ENCODE data around the gene HK2. TPM values are rescaled to one million over a fixed set of nuclear protein-coding genes. Genes with fewer than 3 reads are reported as not detected.
"Not testable (repeated sequence)": the region's sequence is repeated elsewhere in the genome, so short reads cannot be mapped to it uniquely, and the experiment has no call there.

The HK2 gene
- total RNA-seq, 5 donors from 2014 or later (not counting 1 experiment from before 2014, with no cell fraction given): 8.6 to 14.4 (median 10.6) TPM

DNA sequence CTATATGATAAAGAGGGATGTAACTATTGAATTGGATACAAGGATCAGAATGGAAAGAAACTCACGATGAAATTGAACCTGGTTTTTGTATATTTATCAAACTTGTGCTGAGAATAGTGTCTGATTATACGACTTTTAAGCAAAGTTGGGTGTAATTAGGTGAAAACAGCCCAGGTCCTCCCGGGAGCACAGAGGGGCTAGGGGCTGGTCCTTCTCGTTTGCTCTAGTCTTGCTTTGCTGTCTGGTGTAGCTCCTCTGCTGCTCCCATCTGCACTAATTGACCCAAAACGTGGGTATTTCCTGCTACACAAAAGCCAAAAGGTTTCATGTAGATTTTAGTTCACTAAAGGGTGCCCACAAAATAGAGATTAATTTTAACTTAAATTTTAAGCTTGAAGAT is 58.7 kb downstream of the HK2 start:
- ATAC-seq (replicated peaks in 1 of 4) (no peak), DNase-seq (no peak)
- no peak overlapping the region for H3K4me3 ChIP-seq (ENCODE audit: control insufficient read depth in 1 of 2, extremely low read depth in 1 of 2, low read length in 1 of 2)
- peaks cover 67% of the 10 kb centered on the region for H3K36me3 Mint-ChIP-seq
- ChIA-PET CTCF (no interaction called here), POLR2A (no interaction called here)
- H3K9me3 ChIP-seq: no peaks in the 10 kb centered on the region
- 100% methylated on average over 1 of the region's 5 CpGs for WGBS (ENCODE audit: insufficient coverage)
- no peak overlapping the region for H3K27ac ChIP-seq (ENCODE audit: low read length)
- no peak overlapping the region for H3K4me3 Mint-ChIP-seq
- H3K27me3 Mint-ChIP-seq: no peaks in the 10 kb centered on the region
- H3K9me3 Mint-ChIP-seq: peaks cover 0 to 3% (median under 1%) of the 10 kb centered on the region in 3 donors
- H3K4me1 Mint-ChIP-seq: no peaks in the 10 kb centered on the region
- H3K27me3 ChIP-seq (replicated peaks in 1 of 2; ENCODE audit: control insufficient read depth in 2 of 2, extremely low read depth in 1 of 2, insufficient read depth in 2 of 2, low read length in 1 of 2): no peaks in the 10 kb centered on the region
- peaks cover 10 to 20% of the 10 kb centered on the region in 2 donors for H3K36me3 ChIP-seq (ENCODE audit: control insufficient read depth in 2 of 2, extremely low read depth in 1 of 2, insufficient read depth in 1 of 2, low read length in 1 of 2)
- no peak overlapping the region for H3K27ac Mint-ChIP-seq
- H3K4me1 ChIP-seq (ENCODE audit: control insufficient read depth in 1 of 2, extremely low read depth in 1 of 2, insufficient read depth in 2 of 2, low read length in 2 of 2): no peaks in the 10 kb centered on the region

DNA sequence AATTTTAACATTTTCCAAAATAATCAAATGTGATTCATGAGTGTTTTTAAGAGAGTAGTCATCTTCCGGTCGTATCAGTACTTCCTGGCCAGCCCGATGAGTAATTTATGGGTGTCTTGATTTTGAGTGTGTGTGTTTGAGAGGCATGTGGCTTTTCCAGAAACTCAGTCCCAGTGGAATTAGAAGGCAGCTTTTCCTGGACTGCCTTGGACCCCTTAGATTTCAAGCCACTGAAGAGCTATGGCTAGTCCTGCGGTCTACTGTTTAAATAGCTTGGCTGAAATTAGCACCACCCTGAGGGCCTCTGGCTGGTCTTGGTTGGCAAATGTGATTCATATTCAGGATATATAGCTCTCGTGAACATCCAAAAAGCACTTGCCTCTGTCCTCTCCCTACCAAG is 59.4 kb downstream of the HK2 start:
- H3K27ac Mint-ChIP-seq: no peak overlapping the region
- H3K36me3 Mint-ChIP-seq: peaks cover 62% of the 10 kb centered on the region
- H3K27me3 ChIP-seq (replicated peaks in 1 of 2; ENCODE audit: control insufficient read depth in 2 of 2, extremely low read depth in 1 of 2, insufficient read depth in 2 of 2, low read length in 1 of 2): no peaks in the 10 kb centered on the region
- no peak overlapping the region for H3K4me3 ChIP-seq (ENCODE audit: control insufficient read depth in 1 of 2, extremely low read depth in 1 of 2, low read length in 1 of 2)
- no peak overlapping the region for H3K27ac ChIP-seq (ENCODE audit: low read length)
- CTCF ChIA-PET: interaction anchor here in 1 of 2 donors (0.8 kb wide), 1 partner anchor 48 kb away, joined by 3 read pairs; no protein-coding TSS in a partner anchor
- 74% methylated on average over 3 of the region's 5 CpGs for WGBS (ENCODE audit: insufficient coverage)
- peaks cover 0 to 3% (median 3%) of the 10 kb centered on the region in 3 donors for H3K9me3 Mint-ChIP-seq
- POLR2A ChIA-PET: no interaction called here
- no peaks in the 10 kb centered on the region for H3K27me3 Mint-ChIP-seq
- DNase-seq (no peak), ATAC-seq (replicated peaks in 1 of 4) (no peak)
- no peak overlapping the region for H3K4me3 Mint-ChIP-seq
- no peaks in the 10 kb centered on the region for H3K9me3 ChIP-seq
- peaks cover 3 to 18% of the 10 kb centered on the region in 2 donors for H3K36me3 ChIP-seq (ENCODE audit: control insufficient read depth in 2 of 2, extremely low read depth in 1 of 2, insufficient read depth in 1 of 2, low read length in 1 of 2)
- no peaks in the 10 kb centered on the region for H3K4me1 Mint-ChIP-seq
- H3K4me1 ChIP-seq (ENCODE audit: control insufficient read depth in 1 of 2, extremely low read depth in 1 of 2, insufficient read depth in 2 of 2, low read length in 2 of 2): no peaks in the 10 kb centered on the region

DNA sequence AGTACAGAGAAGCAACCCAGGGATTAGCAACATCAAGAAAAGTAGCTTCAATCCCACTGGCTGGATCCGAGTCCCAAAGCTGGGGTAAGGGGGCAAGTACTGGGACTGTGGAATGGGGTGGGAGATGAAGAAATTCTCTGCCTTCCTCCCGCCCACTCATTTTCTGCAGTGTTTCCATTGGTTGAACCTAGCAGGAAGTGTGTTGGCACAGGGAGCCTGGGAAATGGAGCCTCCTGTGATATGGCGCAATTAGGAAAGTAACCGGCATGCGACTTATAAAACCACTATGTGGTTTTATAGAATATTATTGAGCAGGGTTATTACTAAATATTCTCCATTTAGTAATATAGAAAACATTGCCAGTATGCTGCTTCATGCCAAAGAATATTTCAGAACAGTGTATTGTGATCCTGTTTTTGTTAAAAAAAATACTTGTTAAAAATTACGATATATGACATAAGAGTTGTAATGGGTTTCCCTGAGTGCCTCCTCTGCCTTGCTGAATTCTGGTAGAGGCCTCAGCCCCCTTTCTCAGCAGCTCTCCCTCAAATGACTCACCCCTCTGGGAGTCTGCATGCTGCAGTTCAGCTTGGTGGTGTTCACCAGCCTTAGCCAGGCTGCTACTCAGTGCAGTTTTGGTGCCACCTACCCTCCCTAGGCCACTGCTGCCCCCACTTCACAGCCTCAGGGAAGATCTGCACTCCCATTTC is 60.5 kb downstream of the HK2 start:
- H3K4me3 ChIP-seq (ENCODE audit: control insufficient read depth in 1 of 2, extremely low read depth in 1 of 2, low read length in 1 of 2): no peak overlapping the region
- no peaks in the 10 kb centered on the region for H3K27me3 Mint-ChIP-seq
- H3K4me1 Mint-ChIP-seq: no peaks in the 10 kb centered on the region
- H3K36me3 ChIP-seq (ENCODE audit: control insufficient read depth in 2 of 2, extremely low read depth in 1 of 2, insufficient read depth in 1 of 2, low read length in 1 of 2): peaks cover 0 to 13% of the 10 kb centered on the region in 2 donors
- peaks cover 54% of the 10 kb centered on the region for H3K36me3 Mint-ChIP-seq
- no peak overlapping the region for H3K27ac Mint-ChIP-seq
- POLR2A ChIA-PET: no interaction called here
- WGBS (ENCODE audit: insufficient coverage): no CpG with 5 or more reads among the region's 6 CpGs
- no peak overlapping the region for H3K4me3 Mint-ChIP-seq
- peaks cover 0 to 3% (median 3%) of the 10 kb centered on the region in 3 donors for H3K9me3 Mint-ChIP-seq
- H3K4me1 ChIP-seq (ENCODE audit: control insufficient read depth in 1 of 2, extremely low read depth in 1 of 2, insufficient read depth in 2 of 2, low read length in 2 of 2): no peaks in the 10 kb centered on the region
- CTCF ChIA-PET: no interaction called here
- H3K27me3 ChIP-seq (replicated peaks in 1 of 2; ENCODE audit: control insufficient read depth in 2 of 2, extremely low read depth in 1 of 2, insufficient read depth in 2 of 2, low read length in 1 of 2): no peaks in the 10 kb centered on the region
- ATAC-seq (replicated peaks in 1 of 4): no peak
- no peak for DNase-seq
- no peaks in the 10 kb centered on the region for H3K9me3 ChIP-seq
- H3K27ac ChIP-seq (ENCODE audit: low read length): no peak overlapping the region

DNA sequence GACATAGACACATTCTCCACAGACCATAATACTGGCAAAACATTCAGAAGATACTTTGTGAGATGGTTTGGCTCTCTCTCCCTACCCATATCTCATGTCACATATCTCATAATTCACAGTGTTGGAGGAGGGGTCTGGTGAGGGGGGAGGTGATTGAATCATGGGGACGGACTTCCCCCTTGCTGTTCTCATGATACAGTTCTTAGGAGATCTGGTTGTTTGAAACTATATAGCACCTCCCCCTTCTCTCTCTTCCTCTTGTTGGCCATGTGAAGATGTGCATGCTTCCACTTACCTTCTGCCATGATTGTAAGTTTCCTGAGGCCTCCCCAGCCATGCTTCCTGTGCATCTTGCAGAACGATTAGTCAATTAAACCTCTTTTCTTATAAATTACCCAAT is 61.1 kb downstream of the HK2 start:
- no peak overlapping the region for H3K4me3 ChIP-seq (ENCODE audit: control insufficient read depth in 1 of 2, extremely low read depth in 1 of 2, low read length in 1 of 2)
- H3K4me3 Mint-ChIP-seq: no peak overlapping the region
- H3K27me3 ChIP-seq (replicated peaks in 1 of 2; ENCODE audit: control insufficient read depth in 2 of 2, extremely low read depth in 1 of 2, insufficient read depth in 2 of 2, low read length in 1 of 2): no peaks in the 10 kb centered on the region
- peaks cover 48% of the 10 kb centered on the region for H3K36me3 Mint-ChIP-seq
- no peaks in the 10 kb centered on the region for H3K4me1 ChIP-seq (ENCODE audit: control insufficient read depth in 1 of 2, extremely low read depth in 1 of 2, insufficient read depth in 2 of 2, low read length in 2 of 2)
- peaks cover 0 to 3% (median 3%) of the 10 kb centered on the region in 3 donors for H3K9me3 Mint-ChIP-seq
- WGBS (ENCODE audit: insufficient coverage): no CpG with 5 or more reads among the region's 2 CpGs
- ChIA-PET CTCF (no interaction called here), POLR2A (no interaction called here)
- H3K27ac ChIP-seq (ENCODE audit: low read length): no peak overlapping the region
- no peak for ATAC-seq (replicated peaks in 1 of 4)
- no peak overlapping the region for H3K27ac Mint-ChIP-seq
- no peaks in the 10 kb centered on the region for H3K27me3 Mint-ChIP-seq
- no peaks in the 10 kb centered on the region for H3K9me3 ChIP-seq
- peaks cover 0 to 12% of the 10 kb centered on the region in 2 donors for H3K36me3 ChIP-seq (ENCODE audit: control insufficient read depth in 2 of 2, extremely low read depth in 1 of 2, insufficient read depth in 1 of 2, low read length in 1 of 2)
- DNase-seq: no peak
- H3K4me1 Mint-ChIP-seq: no peaks in the 10 kb centered on the region

DNA sequence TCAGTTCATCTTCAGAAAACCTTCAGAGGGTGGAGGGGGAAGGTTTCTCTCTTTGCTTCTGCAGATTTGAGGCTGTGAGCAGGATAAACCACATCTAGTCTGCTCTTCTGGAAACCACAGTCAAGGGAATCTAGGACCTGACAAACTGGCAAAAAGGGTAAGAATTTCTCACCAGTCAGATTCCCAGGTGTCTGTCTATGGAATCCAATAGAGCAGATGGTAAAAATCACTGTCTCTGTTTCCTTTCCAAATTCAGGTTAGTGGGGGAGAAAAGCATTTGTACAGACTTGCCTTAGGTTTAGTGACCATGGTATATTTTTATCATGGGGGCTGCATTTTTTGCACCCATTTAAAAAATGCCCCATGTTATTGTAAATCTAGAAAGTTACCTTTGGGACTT is 62.3 kb downstream of the HK2 start:
- Mint-ChIP-seq H3K36me3 (peaks cover 37% of the 10 kb centered on the region), H3K4me3 (no peak overlapping the region), H3K27ac (no peak overlapping the region), H3K27me3 (no peaks in the 10 kb centered on the region), H3K4me1 (no peaks in the 10 kb centered on the region), H3K9me3 (peaks cover 0 to 3% (median 3%) of the 10 kb centered on the region in 3 donors)
- no peaks in the 10 kb centered on the region for H3K9me3 ChIP-seq
- ATAC-seq (replicated peaks in 1 of 4) (no peak), DNase-seq (no peak)
- no peaks in the 10 kb centered on the region for H3K27me3 ChIP-seq (replicated peaks in 1 of 2; ENCODE audit: control insufficient read depth in 2 of 2, extremely low read depth in 1 of 2, insufficient read depth in 2 of 2, low read length in 1 of 2)
- no peak overlapping the region for H3K27ac ChIP-seq (ENCODE audit: low read length)
- POLR2A ChIA-PET: no interaction called here
- no peaks in the 10 kb centered on the region for H3K4me1 ChIP-seq (ENCODE audit: control insufficient read depth in 1 of 2, extremely low read depth in 1 of 2, insufficient read depth in 2 of 2, low read length in 2 of 2)
- peaks cover 0 to 9% of the 10 kb centered on the region in 2 donors for H3K36me3 ChIP-seq (ENCODE audit: control insufficient read depth in 2 of 2, extremely low read depth in 1 of 2, insufficient read depth in 1 of 2, low read length in 1 of 2)
- H3K4me3 ChIP-seq (ENCODE audit: control insufficient read depth in 1 of 2, extremely low read depth in 1 of 2, low read length in 1 of 2): no peak overlapping the region
- CTCF ChIA-PET: no interaction called here

DNA sequence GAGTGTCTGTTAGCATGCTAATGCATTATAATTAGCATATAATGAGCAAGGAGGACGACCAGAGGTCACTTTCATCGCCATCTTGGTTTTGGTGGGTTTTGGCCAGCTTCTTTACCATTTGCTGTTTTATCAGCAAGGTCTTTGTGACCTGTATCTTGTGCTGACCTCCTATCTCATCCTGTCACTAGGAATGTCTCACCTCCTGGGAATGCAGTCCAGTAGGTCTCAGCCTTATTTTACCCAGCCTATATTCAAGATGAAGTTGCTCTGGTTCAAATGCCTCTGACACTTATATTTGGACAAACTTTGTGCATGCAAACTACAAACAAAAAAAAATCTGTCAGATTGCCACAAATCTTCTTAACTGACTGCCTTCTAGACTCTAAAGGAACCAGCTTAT is 66.3 kb downstream of the HK2 start:
- WGBS (ENCODE audit: insufficient coverage): 67% methylated on average over 1 of the region's 2 CpGs
- H3K4me3 ChIP-seq (ENCODE audit: control insufficient read depth in 1 of 2, extremely low read depth in 1 of 2, low read length in 1 of 2); H3K27ac ChIP-seq (ENCODE audit: low read length); H3K9me3 Mint-ChIP-seq; CTCF ChIA-PET; H3K4me1 ChIP-seq (ENCODE audit: control insufficient read depth in 1 of 2, extremely low read depth in 1 of 2, insufficient read depth in 2 of 2, low read length in 2 of 2); DNase-seq; H3K9me3 ChIP-seq; POLR2A ChIA-PET; H3K4me3 Mint-ChIP-seq; H3K27ac Mint-ChIP-seq; H3K36me3 ChIP-seq (ENCODE audit: control insufficient read depth in 2 of 2, extremely low read depth in 1 of 2, insufficient read depth in 1 of 2, low read length in 1 of 2); ATAC-seq (replicated peaks in 1 of 4); H3K27me3 Mint-ChIP-seq; H3K27me3 ChIP-seq (replicated peaks in 1 of 2; ENCODE audit: control insufficient read depth in 2 of 2, extremely low read depth in 1 of 2, insufficient read depth in 2 of 2, low read length in 1 of 2); H3K4me1 Mint-ChIP-seq: not testable (repeated sequence)
- peaks cover 16% of the 10 kb centered on the region for H3K36me3 Mint-ChIP-seq

Measured in T-cell (primary cell).